ENCODE data around the gene ALOX5AP. TPM values are rescaled to one million over a fixed set of nuclear protein-coding genes. Genes with fewer than 3 reads are reported as not detected.
A peak's percentile ranks its signal among the peaks of the same experiment; 100 is the strongest.

The ALOX5AP gene
- polyA plus RNA-seq, 2 of the 4 experiments (the other 2 are of a cell fraction): 2.3 to 2.8 TPM

GRCh38 chr13:30796631-30797601 lies 61.6 kb downstream of the ALOX5AP start:
- DNase-seq (ENCODE audit: low read depth in 1 of 2, low spot score in 1 of 2): no peak
- no peak for FAIRE-seq
- peaks cover 19% of the 10 kb centered on the region for H3K4me1 ChIP-seq
- H3K4me3 ChIP-seq: no peak overlapping the region
- no peaks in the 10 kb centered on the region for H3K9me3 ChIP-seq
- TF ChIP-seq HOXB5 (CRISPR knock-in tag; IDR thresholded peaks at IDR 0.05): no peak
- TF ChIP-seq NR3C1 (IDR thresholded peaks at IDR 0.05): no peak
- no peak for TF ChIP-seq ESRRA (IDR thresholded peaks at IDR 0.05; ENCODE audit: borderline replicate concordance, low read length)
- TF ChIP-seq USF2 (IDR thresholded peaks at IDR 0.05): no peak
- no peak for TF ChIP-seq HES2 (IDR thresholded peaks at IDR 0.05)
- TF ChIP-seq MYC (IDR thresholded peaks at IDR 0.05; ENCODE audit: borderline replicate concordance, low read length): no peak
- no peak for TF ChIP-seq NFE2L2 (conservative IDR thresholded peaks at IDR 0.05; ENCODE audit: low read length)
- no peak for TF ChIP-seq BHLHE40 (IDR thresholded peaks at IDR 0.05; ENCODE audit: low read depth, low read length)
- TF ChIP-seq FOXS1 (CRISPR knock-in tag; IDR thresholded peaks at IDR 0.05): no peak
- TF ChIP-seq CHD2 (IDR thresholded peaks at IDR 0.05; ENCODE audit: low read length, partially characterized antibody): no peak
- TF ChIP-seq, protein P1, sequence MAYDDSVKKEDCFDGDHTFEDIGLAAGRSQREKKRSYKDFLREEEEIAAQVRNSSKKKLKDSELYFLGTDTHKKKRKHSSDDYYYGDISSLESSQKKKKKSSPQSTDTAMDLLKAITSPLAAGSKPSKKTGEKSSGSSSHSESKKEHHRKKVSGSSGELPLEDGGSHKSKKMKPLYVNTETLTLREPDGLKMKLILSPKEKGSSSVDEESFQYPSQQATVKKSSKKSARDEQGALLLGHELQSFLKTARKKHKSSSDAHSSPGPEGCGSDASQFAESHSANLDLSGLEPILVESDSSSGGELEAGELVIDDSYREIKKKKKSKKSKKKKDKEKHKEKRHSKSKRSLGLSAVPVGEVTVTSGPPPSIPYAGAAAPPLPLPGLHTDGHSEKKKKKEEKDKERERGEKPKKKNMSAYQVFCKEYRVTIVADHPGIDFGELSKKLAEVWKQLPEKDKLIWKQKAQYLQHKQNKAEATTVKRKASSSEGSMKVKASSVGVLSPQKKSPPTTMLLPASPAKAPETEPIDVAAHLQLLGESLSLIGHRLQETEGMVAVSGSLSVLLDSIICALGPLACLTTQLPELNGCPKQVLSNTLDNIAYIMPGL (CRISPR knock-in tag; IDR thresholded peaks at IDR 0.05; ENCODE audit: borderline replicate concordance): no peak
- no peak for TF ChIP-seq PBX3 (IDR thresholded peaks at IDR 0.05)
- TF ChIP-seq ZSCAN20 (CRISPR knock-in tag; IDR thresholded peaks at IDR 0.05): no peak
- TF ChIP-seq, protein P2, sequence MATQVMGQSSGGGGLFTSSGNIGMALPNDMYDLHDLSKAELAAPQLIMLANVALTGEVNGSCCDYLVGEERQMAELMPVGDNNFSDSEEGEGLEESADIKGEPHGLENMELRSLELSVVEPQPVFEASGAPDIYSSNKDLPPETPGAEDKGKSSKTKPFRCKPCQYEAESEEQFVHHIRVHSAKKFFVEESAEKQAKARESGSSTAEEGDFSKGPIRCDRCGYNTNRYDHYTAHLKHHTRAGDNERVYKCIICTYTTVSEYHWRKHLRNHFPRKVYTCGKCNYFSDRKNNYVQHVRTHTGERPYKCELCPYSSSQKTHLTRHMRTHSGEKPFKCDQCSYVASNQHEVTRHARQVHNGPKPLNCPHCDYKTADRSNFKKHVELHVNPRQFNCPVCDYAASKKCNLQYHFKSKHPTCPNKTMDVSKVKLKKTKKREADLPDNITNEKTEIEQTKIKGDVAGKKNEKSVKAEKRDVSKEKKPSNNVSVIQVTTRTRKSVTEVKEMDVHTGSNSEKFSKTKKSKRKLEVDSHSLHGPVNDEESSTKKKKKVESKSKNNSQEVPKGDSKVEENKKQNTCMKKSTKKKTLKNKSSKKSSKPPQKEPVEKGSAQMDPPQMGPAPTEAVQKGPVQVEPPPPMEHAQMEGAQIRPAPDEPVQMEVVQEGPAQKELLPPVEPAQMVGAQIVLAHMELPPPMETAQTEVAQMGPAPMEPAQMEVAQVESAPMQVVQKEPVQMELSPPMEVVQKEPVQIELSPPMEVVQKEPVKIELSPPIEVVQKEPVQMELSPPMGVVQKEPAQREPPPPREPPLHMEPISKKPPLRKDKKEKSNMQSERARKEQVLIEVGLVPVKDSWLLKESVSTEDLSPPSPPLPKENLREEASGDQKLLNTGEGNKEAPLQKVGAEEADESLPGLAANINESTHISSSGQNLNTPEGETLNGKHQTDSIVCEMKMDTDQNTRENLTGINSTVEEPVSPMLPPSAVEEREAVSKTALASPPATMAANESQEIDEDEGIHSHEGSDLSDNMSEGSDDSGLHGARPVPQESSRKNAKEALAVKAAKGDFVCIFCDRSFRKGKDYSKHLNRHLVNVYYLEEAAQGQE (IDR thresholded peaks at IDR 0.05): no peak
- no peak for TF ChIP-seq ATOH8 (CRISPR knock-in tag; IDR thresholded peaks at IDR 0.05; ENCODE audit: low read depth)
- no peak for TF ChIP-seq EP300 (IDR thresholded peaks at IDR 0.05)
- TF ChIP-seq ZC3H11A (IDR thresholded peaks at IDR 0.05): no peak
- TF ChIP-seq, protein P3, sequence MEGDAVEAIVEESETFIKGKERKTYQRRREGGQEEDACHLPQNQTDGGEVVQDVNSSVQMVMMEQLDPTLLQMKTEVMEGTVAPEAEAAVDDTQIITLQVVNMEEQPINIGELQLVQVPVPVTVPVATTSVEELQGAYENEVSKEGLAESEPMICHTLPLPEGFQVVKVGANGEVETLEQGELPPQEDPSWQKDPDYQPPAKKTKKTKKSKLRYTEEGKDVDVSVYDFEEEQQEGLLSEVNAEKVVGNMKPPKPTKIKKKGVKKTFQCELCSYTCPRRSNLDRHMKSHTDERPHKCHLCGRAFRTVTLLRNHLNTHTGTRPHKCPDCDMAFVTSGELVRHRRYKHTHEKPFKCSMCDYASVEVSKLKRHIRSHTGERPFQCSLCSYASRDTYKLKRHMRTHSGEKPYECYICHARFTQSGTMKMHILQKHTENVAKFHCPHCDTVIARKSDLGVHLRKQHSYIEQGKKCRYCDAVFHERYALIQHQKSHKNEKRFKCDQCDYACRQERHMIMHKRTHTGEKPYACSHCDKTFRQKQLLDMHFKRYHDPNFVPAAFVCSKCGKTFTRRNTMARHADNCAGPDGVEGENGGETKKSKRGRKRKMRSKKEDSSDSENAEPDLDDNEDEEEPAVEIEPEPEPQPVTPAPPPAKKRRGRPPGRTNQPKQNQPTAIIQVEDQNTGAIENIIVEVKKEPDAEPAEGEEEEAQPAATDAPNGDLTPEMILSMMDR (IDR thresholded peaks at IDR 0.05): no peak
- no peak for TF ChIP-seq CHD4 (IDR thresholded peaks at IDR 0.05; ENCODE audit: borderline replicate concordance)
- TF ChIP-seq ZNF302 (CRISPR knock-in tag; IDR thresholded peaks at IDR 0.05): no peak
- 74% methylated on average over 17 of the region's 20 CpGs for WGBS (ENCODE audit: missing lambda C conversion rate)
- H3K27ac ChIP-seq: peak overlapping the region; percentile 46 to 72; a peak in 4 of 6 replicates
- ATAC-seq: no peak
- CTCF ChIA-PET: interaction anchor here (0.7 to 9.4 kb wide), 8 partner anchors 7 to 665 kb away, joined by 3 to 40 read pairs (median 4); no protein-coding TSS in a partner anchor
- POLR2A ChIA-PET: no interaction called here
- H3K4me2 ChIP-seq: peak overlapping the region; percentile 40

Data from A549 (cell line).